Testis (tissue), 3 donors: ENCODE results near the gene DRAP1. TPM values are rescaled to one million over a fixed set of nuclear protein-coding genes. Genes with fewer than 3 reads are reported as not detected.
A peak's percentile ranks its signal among the peaks of the same experiment; 100 is the strongest.

Experiments used
- DNase-seq: peaks from one replicate; pipeline ENCODE4 v3.0.0-alpha.2; 2019
- H3K27ac ChIP-seq, 2 donors: fragments of 200-600 bp; sonication (generic); one replicate each; pipeline ENCODE4 v1.5.1; 2019
- H3K27me3 ChIP-seq: fragments of 200-600 bp; sonication (generic); one replicate; pipeline ENCODE4 v1.5.1; 2019
- H3K36me3 ChIP-seq: fragments of 200-600 bp; sonication (generic); one replicate; pipeline ENCODE4 v1.5.1; 2017; ENCODE audit warnings: low read depth; ENCODE audit errors: missing control alignments
- H3K4me1 ChIP-seq: fragments of 200-600 bp; sonication (generic); one replicate; pipeline ENCODE4 v1.5.1; 2019
- H3K4me3 ChIP-seq, 2 donors: fragments of 200-600 bp; sonication (generic); one replicate each; pipeline ENCODE4 v1.5.1; 2017 to 2019
- H3K9me3 ChIP-seq: fragments of 200-600 bp; sonication (generic); one replicate; pipeline ENCODE4 v1.5.1; 2017
- CTCF ChIP-seq, 3 experiments: fragments of 450-650 bp in 2 of 3; fragments of 200-600 bp in 1 of 3; sonication (generic) in 1 of 3; IDR thresholded peaks; one replicate each; pipeline ENCODE4 v1.5.1; 2016 to 2019; ENCODE audit warnings: antibody characterized with exemption in 3 of 3, mild to moderate bottlenecking in 2 of 3, moderate library complexity in 1 of 3
- POLR2A ChIP-seq: fragments of 450-650 bp; IDR thresholded peaks from one replicate; pipeline ENCODE4 v1.6.1; 2017; ENCODE audit warnings: antibody characterized with exemption, mild to moderate bottlenecking, moderate library complexity
- WGBS, 2 donors: methylation state at CpG; one replicate each; pipeline ENCODE4 v1.1.5; 2018; 5-methylcytosine and 5-hydroxymethylcytosine counted together
- intact Hi-C: fragments of 100-400 bp; cut with DNase I; formaldehyde crosslinking; loops from one replicate; pipeline ENCODE4 v1.15.1; 2023; ENCODE audit warnings: low total_unique reads
- polyA plus RNA-seq: library from polyadenylated mRNA; stranded (reverse); fragments of 350-450 nt; fragmentation: Illumina TruSeq; extraction: RNeasy Lipid Tissue Mini Kit (QIAGEN cat#74804); gene quantifications from one replicate; pipeline ENCODE4 v1.2.3, GENCODE V29; 2014; ENCODE audit warnings: low read depth, low replicate concordance; ENCODE audit not compliant: insufficient read depth
- total RNA-seq, 2 donors: library from RNA; depleted of rRNA; stranded (reverse); fragments of >200 nt; gene quantifications; one replicate each; pipeline ENCODE4 v1.2.3, GENCODE V29; 2016

DRAP1 gene
- total and polyA plus RNA-seq, 3 donors from 2014 or later, result 215 to 304 (median 243) TPM

- Histone ChIP-seq H3K4me1 (peaks cover 53% of the 10 kb centered on the region), H3K4me3 (no peak overlapping the region), H3K27me3 (no peaks in the 10 kb centered on the region), H3K27ac (peak overlapping the region; percentile 6 to 97), H3K9me3 (no peaks in the 10 kb centered on the region), H3K36me3 (no peaks in the 10 kb centered on the region)
- 69 to 78% methylated on average over 7 of the region's 7 CpGs for WGBS, 2 donors
- no peak for TF ChIP-seq CTCF (IDR thresholded peaks at IDR 0.05)
- intact Hi-C loops, result no loop called here
- DNase-seq, result no peak
Measured at GRCh38 chr11:65916391-65916790, 2.8 kb upstream of the DRAP1 start.

GRCh38 chr11:65917077-65917433 is 2.2 kb upstream of the DRAP1 start:
- H3K4me1 ChIP-seq, result peaks cover 46% of the 10 kb centered on the region
- no peaks in the 10 kb centered on the region for H3K36me3 ChIP-seq
- H3K27me3 ChIP-seq, result no peaks in the 10 kb centered on the region
- WGBS, 2 donors, result 84 to 90% methylated on average over 3 of the region's 3 CpGs
- no peak for DNase-seq
- H3K27ac ChIP-seq, result peak overlapping the region in 1 of 2 donors; percentile 97
- no peaks in the 10 kb centered on the region for H3K9me3 ChIP-seq
- intact Hi-C loops, result no loop called here
- TF ChIP-seq POLR2A, result no peak
- TF ChIP-seq CTCF (IDR thresholded peaks at IDR 0.05), result no peak
- H3K4me3 ChIP-seq, result no peak overlapping the region

- peaks cover 45% of the 10 kb centered on the region for H3K4me1 ChIP-seq
- H3K4me3 ChIP-seq, result peak overlapping the region; percentile 98 to 100
- intact Hi-C loops, result no loop called here
- TF ChIP-seq POLR2A (no peak), CTCF (IDR thresholded peaks at IDR 0.05) (no peak)
- 65 to 68% methylated on average over 8 to 35 of the region's 35 CpGs for WGBS, 2 donors
- no peaks in the 10 kb centered on the region for H3K9me3 ChIP-seq
- no peaks in the 10 kb centered on the region for H3K36me3 ChIP-seq
- H3K27ac ChIP-seq, result peak overlapping the region; percentile 80 to 97
- no peak for DNase-seq
- H3K27me3 ChIP-seq, result no peaks in the 10 kb centered on the region
Measured at GRCh38 chr11:65917434-65918210, 1.6 kb upstream of the DRAP1 start.

- WGBS, 2 donors, result 3 to 16% methylated on average over 4 to 42 of the region's 77 CpGs
- H3K4me1 ChIP-seq, result peaks cover 45% of the 10 kb centered on the region
- intact Hi-C loops, result no loop called here
- peak; percentile 43 for DNase-seq
- peak within 1 kb of the TSS; percentile 98 to 100 for H3K4me3 ChIP-seq
- H3K27ac ChIP-seq, result peak within 1 kb of the TSS; percentile 88 to 97
- TF ChIP-seq POLR2A (no peak), CTCF (IDR thresholded peaks at IDR 0.05) (no peak)
- no peaks in the 10 kb centered on the region for H3K9me3 ChIP-seq
- no peaks in the 10 kb centered on the region for H3K36me3 ChIP-seq
- H3K27me3 ChIP-seq, result no peaks in the 10 kb centered on the region
Measured at GRCh38 chr11:65918211-65919140, 750 bp upstream of the DRAP1 start, which contains the start of gene C11orf68. TSS of gene C11orf68 (minus strand) at chr11:65919062. CDS start at chr11:65919031, 31 bp downstream.
